GM06990 (cell line): ENCODE measurements around the gene GLDC.
A peak's percentile ranks its signal among the peaks of the same experiment; 100 is the strongest.

Experiments used
- DNase-seq: peaks from one replicate; pipeline ENCODE4 v3.0.0-alpha.2; 2011; ENCODE audit not compliant: insufficient read length; ENCODE audit errors: extremely low read depth
- H3K27me3 ChIP-seq: replicated peaks from 2 replicates; pipeline ENCODE4 v1.6.0; 2011; ENCODE audit warnings: low read length; ENCODE audit not compliant: control insufficient read depth, insufficient read depth
- H3K36me3 ChIP-seq: 2 replicates; pipeline ENCODE4 v1.5.1; 2011; ENCODE audit warnings: low read length; ENCODE audit not compliant: control insufficient read depth, insufficient read depth
- H3K4me3 ChIP-seq: replicated peaks from 2 replicates; pipeline ENCODE4 v1.5.1; 2011; ENCODE audit warnings: low read depth, mild to moderate bottlenecking, control low read depth, low read length
- CTCF ChIP-seq: IDR thresholded peaks from 2 replicates; pipeline ENCODE4 v1.5.1; 2011; ENCODE audit warnings: low read length, control low read depth, mild to moderate bottlenecking, inconsistent platforms; ENCODE audit not compliant: insufficient read depth, poor library complexity, severe bottlenecking

GLDC gene

GRCh38 chr9:6634444-6634843 is 11.1 kb downstream of the GLDC start:
- TF ChIP-seq CTCF, result no peak
- no peaks in the 10 kb centered on the region for H3K27me3 ChIP-seq
- DNase-seq, result no peak
- H3K4me3 ChIP-seq, result no peak overlapping the region
- H3K36me3 ChIP-seq, result no peaks in the 10 kb centered on the region

- no peak overlapping the region for H3K4me3 ChIP-seq
- H3K27me3 ChIP-seq, result no peaks in the 10 kb centered on the region
- DNase-seq, result no peak
- H3K36me3 ChIP-seq, result no peaks in the 10 kb centered on the region
- TF ChIP-seq CTCF, result no peak
Observed at GRCh38 chr9:6633378-6633777, 12.2 kb downstream of the GLDC start.

GRCh38 chr9:6632516-6633183 is 12.9 kb downstream of the GLDC start:
- no peaks in the 10 kb centered on the region for H3K27me3 ChIP-seq
- peak overlapping the region; percentile 42 for H3K4me3 ChIP-seq
- H3K36me3 ChIP-seq, result no peaks in the 10 kb centered on the region
- DNase-seq, result peak; percentile 85
- no peak for TF ChIP-seq CTCF

- no peak for DNase-seq
- TF ChIP-seq CTCF, result no peak
- Histone ChIP-seq H3K4me3 (no peak overlapping the region), H3K36me3 (no peaks in the 10 kb centered on the region), H3K27me3 (no peaks in the 10 kb centered on the region)
Observed at GRCh38 chr9:6631207-6631512, 14.4 kb downstream of the GLDC start.

GRCh38 chr9:6630502-6631206 is 14.9 kb downstream of the GLDC start:
- H3K4me3 ChIP-seq, result peak overlapping the region; percentile 50
- TF ChIP-seq CTCF, result no peak
- H3K36me3 ChIP-seq, result no peaks in the 10 kb centered on the region
- H3K27me3 ChIP-seq, result no peaks in the 10 kb centered on the region
- no peak for DNase-seq
